NOMO-1 treated with dmso at 0.1 percent for 144 hours (cell line): ENCODE measurements around the gene ACKR2.
"Not testable (repeated sequence)": the region's sequence is repeated elsewhere in the genome, so short reads cannot be mapped to it uniquely, and the experiment has no call there.

Source experiments
- DNase-seq: peaks from one replicate; lab custom pipeline; 2025; ENCODE audit not compliant: unreplicated experiment; lab: John Stamatoyannopoulos, UW

The ACKR2 gene

GRCh38 chr3:42801048-42801620 lies 8.1 kb upstream of the ACKR2 start:
- DNase-seq = no peak

DNA sequence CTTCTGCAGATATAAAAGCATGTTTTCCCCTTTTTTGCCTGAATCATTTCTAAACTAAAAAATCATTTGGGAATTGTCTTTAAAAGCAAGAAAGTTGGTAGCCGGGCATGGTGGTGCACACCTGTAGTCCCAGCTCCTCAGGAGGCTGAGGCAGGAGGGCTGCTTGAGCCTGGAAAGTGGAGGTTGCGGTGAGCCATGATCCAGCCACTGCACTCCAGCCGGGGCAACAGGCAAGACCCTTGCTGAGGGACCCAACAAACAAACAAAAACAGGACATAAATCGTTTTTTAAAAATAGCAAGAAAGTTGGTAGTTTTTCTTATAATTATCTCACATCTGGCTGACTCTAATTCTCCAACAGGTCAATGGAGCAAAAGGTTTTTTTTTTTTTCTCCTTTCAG lies 7.5 kb upstream of the ACKR2 start:
- DNase-seq = no peak

DNA sequence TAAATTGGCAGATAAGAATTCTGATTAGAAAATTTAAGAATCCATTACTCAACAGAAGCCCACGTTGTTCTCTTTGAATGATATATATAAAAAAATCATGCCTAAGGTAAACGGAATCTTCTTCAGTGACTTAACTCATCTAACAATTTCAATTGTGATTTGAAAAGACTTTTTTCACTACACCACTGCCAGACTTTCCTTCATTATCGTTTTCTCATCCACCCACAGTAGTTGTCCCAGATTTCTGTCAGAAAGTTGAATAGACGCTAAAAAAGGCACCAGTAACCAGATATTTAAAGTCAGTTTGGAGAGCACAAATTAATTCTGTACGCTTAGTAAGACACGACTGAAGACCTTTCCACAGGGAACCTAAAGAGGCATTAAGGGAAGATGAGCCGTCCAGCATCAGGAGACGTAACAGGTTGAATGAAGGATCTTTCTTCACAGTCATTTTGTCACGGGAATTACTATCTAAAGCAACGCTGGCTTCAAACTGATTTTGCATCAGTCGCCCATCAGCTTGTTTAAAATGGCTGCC lies 6.3 kb upstream of the ACKR2 start:
- no peak for DNase-seq

DNA sequence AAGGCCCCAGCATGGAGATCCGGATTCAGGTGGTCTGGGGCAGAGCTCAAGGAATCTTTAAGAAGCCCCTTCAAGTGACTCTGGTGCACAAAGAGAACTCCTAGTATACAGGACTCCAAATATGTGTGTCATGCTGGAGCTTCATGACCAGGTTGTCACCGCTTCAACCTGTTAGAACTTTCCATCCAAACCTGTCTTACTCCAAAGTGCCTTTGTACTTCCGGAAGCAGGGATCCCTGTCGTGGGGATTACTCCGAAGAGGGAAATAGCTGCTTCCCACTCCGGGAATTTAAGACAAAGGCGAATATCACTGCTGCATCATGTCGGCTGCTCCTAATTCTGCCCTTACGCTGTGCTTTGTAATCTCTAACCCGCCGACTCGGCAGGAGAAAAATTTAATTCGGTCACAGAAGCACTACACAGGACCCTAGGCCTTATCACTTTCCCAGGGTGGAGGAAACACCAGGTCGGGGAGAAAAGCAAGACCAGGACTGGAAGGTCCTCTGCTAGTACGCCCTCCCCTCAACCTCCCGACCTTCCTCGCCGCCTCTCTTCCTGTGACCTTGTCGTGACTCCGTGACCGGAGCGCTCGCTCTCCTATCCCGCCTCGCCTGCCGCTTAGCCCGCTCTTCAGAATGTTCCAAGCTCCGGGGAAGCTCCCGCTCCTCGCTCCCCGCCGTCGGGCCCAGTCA lies 5.7 kb upstream of the ACKR2 start:
- DNase-seq = no peak

GRCh38 chr3:42804106-42804830 lies 5.0 kb upstream of the ACKR2 start, which contains the start of gene HIGD1A:
Gene HIGD1A (minus strand): TSS chr3:42804490. CDS start chr3:42794253, 10,237 bp downstream.
- peak; percentile 98 for DNase-seq

DNA sequence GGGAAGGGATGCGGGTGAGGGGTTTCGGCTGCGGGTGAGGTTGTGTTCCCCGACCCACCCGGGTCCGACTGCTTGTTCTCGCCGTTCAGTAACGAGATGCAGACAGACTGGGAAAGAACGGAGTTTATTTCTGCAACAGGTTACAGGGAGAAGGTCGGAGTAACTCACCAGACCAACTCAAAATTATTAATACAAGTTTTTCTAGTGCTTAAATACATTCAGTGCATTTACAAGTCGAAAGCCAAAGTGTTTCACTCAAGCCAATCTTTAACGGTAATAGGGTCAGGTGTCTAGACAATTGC lies 4.5 kb upstream of the ACKR2 start:
- no peak for DNase-seq

- no peak for DNase-seq
These were observed 4.0 kb upstream of the ACKR2 start for GRCh38 chr3:42805141-42805821.

DNA sequence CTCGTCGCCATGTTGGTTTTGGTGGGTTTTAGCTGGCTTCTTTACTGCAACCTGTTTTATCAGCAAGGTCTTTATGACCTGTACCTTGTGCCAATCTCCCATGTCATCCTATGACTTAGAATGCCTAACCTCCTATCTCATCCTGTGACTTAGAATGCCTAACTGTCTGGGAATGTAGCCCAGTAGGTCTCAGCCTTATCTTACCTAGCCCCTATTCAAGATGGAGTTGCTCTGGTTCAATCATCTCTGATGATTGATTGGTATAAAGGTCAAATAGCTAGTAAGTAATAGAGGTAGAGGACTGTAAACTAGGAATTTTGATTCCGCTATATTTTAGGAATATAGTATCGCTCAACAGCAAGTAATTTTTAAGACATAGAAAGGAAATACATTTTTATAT lies 1.3 kb upstream of the ACKR2 start:
- DNase-seq = no peak

DNA sequence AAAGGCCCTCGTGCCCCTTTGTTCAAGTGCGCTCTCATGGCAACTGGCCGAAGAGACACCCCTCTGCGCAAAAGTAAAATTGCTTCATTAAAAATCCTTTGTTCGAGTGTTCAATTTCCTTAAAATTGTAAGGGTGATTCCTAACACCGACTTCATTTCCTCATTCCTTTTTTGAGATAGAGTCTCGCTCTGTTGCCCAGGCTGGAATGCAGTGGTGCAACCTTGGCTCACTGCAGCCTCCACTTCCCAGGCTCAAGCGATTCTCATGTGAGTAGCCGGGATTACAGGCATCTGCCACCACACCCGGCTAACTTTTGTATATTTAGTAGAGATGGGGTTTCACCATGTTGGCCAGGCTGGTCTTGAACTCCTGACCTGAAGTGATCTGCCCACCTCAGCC lies 1.5 kb downstream of the ACKR2 start:
- not testable (repeated sequence) for DNase-seq

- not testable (repeated sequence) for DNase-seq
These were observed 2.1 kb downstream of the ACKR2 start for GRCh38 chr3:42811118-42811883.

DNA sequence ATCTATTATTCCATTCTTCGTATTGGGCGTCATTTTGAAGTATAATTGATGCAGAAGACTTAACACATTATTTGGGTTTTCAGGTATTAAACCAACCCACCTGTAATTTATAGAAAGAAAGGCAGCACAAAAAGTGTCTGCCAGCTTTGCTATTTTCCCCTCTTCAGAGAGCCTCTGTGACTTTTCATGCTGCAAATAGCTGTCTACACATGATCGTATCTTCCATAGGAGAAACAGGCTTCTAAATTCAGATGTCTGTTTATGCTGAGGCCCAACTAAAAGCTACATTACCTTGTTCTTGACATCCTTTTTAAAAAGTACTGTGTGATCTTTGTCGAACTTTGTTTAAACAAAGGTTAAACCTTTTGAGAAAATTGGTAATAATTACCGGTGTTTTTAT lies 5.0 kb downstream of the ACKR2 start:
- no peak for DNase-seq

DNA sequence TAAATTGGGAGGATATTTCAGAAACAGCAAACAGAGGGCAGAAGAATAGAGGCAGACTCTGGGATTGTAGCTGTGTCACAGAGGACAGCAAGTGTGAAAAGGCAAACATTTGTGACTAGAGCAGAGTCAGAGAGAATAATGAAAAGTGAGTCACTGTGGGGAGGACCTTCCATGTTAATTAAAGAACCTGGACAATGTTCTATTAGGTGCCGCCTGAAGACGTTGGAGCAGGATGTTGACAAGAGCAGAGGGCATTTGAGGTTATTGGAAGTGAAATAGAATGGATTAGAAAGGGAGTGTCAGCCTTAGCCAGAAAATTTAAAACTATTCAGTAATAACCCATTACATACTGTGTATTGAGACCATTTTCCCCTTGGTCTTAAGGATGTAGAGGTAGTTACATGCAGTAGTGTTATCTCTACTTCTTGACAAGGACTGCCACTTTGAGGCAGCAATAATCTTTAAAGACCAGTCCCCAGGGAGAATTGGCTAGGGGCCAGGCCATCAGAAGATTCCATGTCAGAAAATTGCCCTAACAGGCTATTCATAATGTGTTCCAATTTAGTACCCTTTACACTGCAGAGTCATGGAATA lies 5.8 kb downstream of the ACKR2 start:
- no peak for DNase-seq

DNA sequence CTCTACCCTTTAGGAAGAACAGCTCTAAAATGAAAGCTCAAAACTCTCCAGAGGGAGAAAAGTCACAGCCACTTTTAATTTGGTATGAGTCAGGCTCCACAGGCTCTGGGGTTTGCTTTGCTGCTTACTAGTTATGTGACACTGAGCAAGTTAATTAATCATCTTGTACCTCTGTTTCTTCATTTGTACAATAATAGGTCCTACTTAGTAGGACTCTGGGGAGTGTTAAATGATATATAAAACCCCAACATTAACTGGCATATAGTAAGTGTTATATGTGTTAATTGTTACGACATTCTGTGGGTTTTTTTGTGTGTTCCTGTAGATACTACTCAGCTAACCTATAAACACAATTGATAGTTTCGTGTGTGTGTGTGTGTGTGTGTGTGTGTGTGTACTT lies 6.6 kb downstream of the ACKR2 start:
- no peak for DNase-seq

- DNase-seq = no peak
These were observed 10.2 kb downstream of the ACKR2 start for GRCh38 chr3:42819351-42819965.

DNA sequence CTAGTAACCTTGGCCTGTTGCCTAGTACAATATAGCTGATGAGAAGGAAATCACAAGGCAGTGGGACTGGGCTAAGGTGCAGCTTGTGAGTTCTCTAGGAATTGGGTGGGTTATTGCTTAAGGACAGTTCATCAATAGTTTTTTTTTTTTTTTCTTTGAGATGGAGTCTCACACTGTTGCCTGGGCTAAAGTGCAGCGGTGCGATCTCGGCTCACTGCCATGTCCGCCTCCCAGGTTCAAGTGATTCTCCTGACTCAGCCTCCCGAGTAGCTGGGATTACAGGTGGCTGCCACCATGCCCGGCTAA lies 11.5 kb downstream of the ACKR2 start:
- no peak for DNase-seq

DNA sequence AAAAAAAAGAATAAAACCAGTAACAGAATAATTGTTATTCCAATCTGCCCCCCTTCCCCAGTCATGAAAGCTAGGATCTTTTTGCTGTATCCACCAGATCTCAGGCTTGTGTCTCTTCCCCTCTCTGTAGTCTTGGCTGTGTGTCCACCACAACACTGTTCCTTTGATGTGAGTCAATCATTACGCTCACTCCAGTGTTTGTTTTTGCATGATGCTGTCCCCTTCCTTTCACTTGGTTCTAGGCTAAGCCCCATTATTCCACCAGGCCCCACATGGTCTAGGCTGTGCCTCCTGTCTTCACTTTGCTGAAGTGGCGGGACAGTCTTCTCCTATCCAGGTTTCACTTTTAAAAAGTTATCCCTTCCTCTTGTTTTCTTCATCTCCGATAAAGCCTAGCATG lies 13.6 kb downstream of the ACKR2 start:
- no peak for DNase-seq

- no peak for DNase-seq
These were observed 14.1 kb downstream of the ACKR2 start for GRCh38 chr3:42823351-42823750.

DNA sequence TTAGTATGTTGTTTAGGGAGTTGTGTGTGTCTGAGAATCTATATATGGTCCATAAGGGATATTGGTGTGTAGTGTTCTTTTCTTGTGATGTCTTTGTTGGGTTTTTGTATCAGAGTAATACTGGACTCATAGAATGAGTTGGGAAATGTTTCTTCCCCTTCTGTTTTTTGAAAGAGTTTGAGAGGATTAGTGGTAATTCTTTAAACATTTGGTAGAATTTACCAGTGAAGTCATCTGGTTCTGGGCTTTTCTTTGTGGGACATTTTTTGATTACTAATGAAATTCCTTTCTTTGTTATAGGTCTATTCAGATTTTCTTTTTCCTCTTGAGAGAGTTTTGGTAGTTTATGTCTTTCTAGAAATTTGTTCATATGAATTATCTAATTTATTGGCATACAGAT lies 16.9 kb downstream of the ACKR2 start:
- no peak for DNase-seq

GRCh38 chr3:42827023-42827422 lies 17.8 kb downstream of the ACKR2 start:
- no peak for DNase-seq

GRCh38 chr3:42827654-42828053 lies 18.4 kb downstream of the ACKR2 start:
- DNase-seq = no peak
